OCI-LY7 (cell line): Measurements from ENCODE around the gene NDUFV2.

Experiments
- CTCF ChIP-seq: fragments of 200-600 bp; sonication (generic); conservative IDR thresholded peaks from 2 replicates; pipeline ENCODE4 v1.5.1; 2014; ENCODE audit warnings: mild to moderate bottlenecking, antibody characterized with exemption, low read length, moderate library complexity, mixed read lengths
- EZH2phosphoT487 ChIP-seq: fragments of 200-600 bp; sonication (generic); IDR thresholded peaks from 2 replicates; pipeline ENCODE4 v1.6.1; 2018; ENCODE audit warnings: low read depth, borderline replicate concordance, mild to moderate bottlenecking, mixed run types, antibody characterized with exemption, low read length, moderate library complexity, mixed read lengths

- TF ChIP-seq CTCF (no peak), EZH2phosphoT487 (no peak)
These were observed 34.2 kb upstream of the NDUFV2 start for GRCh38 chr18:9068346-9068745.
